Naive thymus-derived CD4-positive, alpha-beta T cell (primary cell): ENCODE measurements around the gene RHCG. TPM values are rescaled to one million over a fixed set of nuclear protein-coding genes. Genes with fewer than 3 reads are reported as not detected.
A peak's percentile ranks its signal among the peaks of the same experiment; 100 is the strongest.

Experiments used
- ATAC-seq: fragments of 150-1000 bp; cut with Tn5 transposase; 2 replicates; pipeline ENCODE4 v1.10.0; 2021; ENCODE audit warnings: mild to moderate bottlenecking, moderate library complexity
- CTCF ChIA-PET: fragments of 350-600 bp; sonication (Branson Sonifier 250); formaldehyde crosslinking; loops from one replicate; lab custom pipeline; 2021; ENCODE audit warnings: antibody characterized with exemption; lab: Charles Lee
- POLR2A ChIA-PET: fragments of 350-600 bp; sonication (Branson Sonifier 250); formaldehyde crosslinking; loops from one replicate; lab custom pipeline; 2021; ENCODE audit warnings: antibody characterized with exemption, inconsistent platforms; lab: Charles Lee
- DNase-seq, 9 donors: peaks; one replicate each; pipeline versions ENCODE4 v3.0.0 to v3.0.0-alpha.2; 2020 to 2022; ENCODE audit warnings: mixed read lengths in 1 of 9
- H3K27ac ChIP-seq: one replicate; pipeline ENCODE4 v1.7.0; 2013; ENCODE audit warnings: mild to moderate bottlenecking, low read depth, low read length, moderate library complexity
- H3K27me3 ChIP-seq, 2 donors: one replicate each; pipeline ENCODE4 v1.7.0; 2013; ENCODE audit warnings: low read length in 2 of 2, mild to moderate bottlenecking in 2 of 2, moderate library complexity in 2 of 2; ENCODE audit not compliant: control insufficient read depth in 2 of 2, insufficient read depth in 2 of 2
- H3K36me3 ChIP-seq, 3 experiments: 1 replicate in 2 of 3; 2 replicates in 1 of 3; pipeline ENCODE4 v1.7.0; 2013; ENCODE audit warnings: low read length in 3 of 3, mild to moderate bottlenecking in 3 of 3, moderate library complexity in 1 of 3; ENCODE audit not compliant: insufficient read depth in 3 of 3, control insufficient read depth in 2 of 3
- H3K4me1 ChIP-seq, 2 donors: one replicate each; pipeline ENCODE4 v1.7.0; 2013; ENCODE audit warnings: low read length in 2 of 2, mild to moderate bottlenecking in 2 of 2, moderate library complexity in 1 of 2; ENCODE audit not compliant: control insufficient read depth in 2 of 2, insufficient read depth in 2 of 2
- H3K4me3 ChIP-seq: 2 replicates; pipeline ENCODE4 v1.7.0; 2013; ENCODE audit warnings: mild to moderate bottlenecking, low read length
- H3K9me3 ChIP-seq, 3 experiments: 1 replicate in 2 of 3; 2 replicates in 1 of 3; pipeline ENCODE4 v1.7.0; 2013; ENCODE audit warnings: low read length in 3 of 3; ENCODE audit not compliant: control insufficient read depth in 2 of 3
- H3K27ac Mint-ChIP-seq, 9 donors: one replicate each; pipeline ENCODE4 v1.8.0; 2020 to 2022; ENCODE audit warnings: mixed read lengths in 9 of 9, mild to moderate bottlenecking in 8 of 9, moderate library complexity in 5 of 9, inconsistent platforms in 2 of 9
- H3K27me3 Mint-ChIP-seq, 5 donors: one replicate each; pipeline ENCODE4 v1.8.0; 2021 to 2022; ENCODE audit warnings: mixed read lengths in 5 of 5, mild to moderate bottlenecking in 1 of 5
- H3K36me3 Mint-ChIP-seq, 5 donors: one replicate each; pipeline ENCODE4 v1.8.0; 2020 to 2022; ENCODE audit warnings: mixed read lengths in 5 of 5, mild to moderate bottlenecking in 3 of 5, inconsistent platforms in 1 of 5
- H3K4me1 Mint-ChIP-seq, 7 donors: one replicate each; pipeline ENCODE4 v1.8.0; 2020 to 2022; ENCODE audit warnings: mixed read lengths in 7 of 7, mild to moderate bottlenecking in 3 of 7, inconsistent platforms in 1 of 7
- H3K4me3 Mint-ChIP-seq, 10 donors: one replicate each; pipeline ENCODE4 v1.8.0; 2020 to 2022; ENCODE audit warnings: mild to moderate bottlenecking in 10 of 10, mixed read lengths in 10 of 10, moderate library complexity in 6 of 10, inconsistent platforms in 2 of 10
- H3K9me3 Mint-ChIP-seq, 11 donors: one replicate each; pipeline ENCODE4 v1.8.0; 2020 to 2022; ENCODE audit warnings: mixed read lengths in 11 of 11, mild to moderate bottlenecking in 4 of 11, inconsistent platforms in 1 of 11, moderate library complexity in 1 of 11
- intact Hi-C, 2 donors: fragments of 100-400 bp; cut with micrococcal nuclease; formaldehyde crosslinking; loops; one replicate each; pipeline ENCODE4 v1.15.1; 2023
- polyA plus RNA-seq, 2 donors: library from polyadenylated mRNA; unstranded; fragments of 300-500 nt; fragmentation: Illumina TruSeq; gene quantifications; one replicate each; pipeline ENCODE4 v1.2.3, GENCODE V29; 2021
- total RNA-seq, 6 experiments: library from RNA in 5 of 6; stranded (reverse) in 5 of 6; gene quantifications; 1 replicate in 5 of 6; 2 replicates in 1 of 6; pipeline ENCODE4 v1.2.3 and lab custom pipeline; 2021 to 2026

Gene RHCG
- total and polyA plus RNA-seq, 7 experiments from 2014 or later = not detected

GRCh38 chr15:89483079-89483478, 13.3 kb downstream of the RHCG start:
- CTCF ChIA-PET = no interaction called here
- Mint-ChIP-seq H3K27me3 (peaks cover 35 to 83% (median 61%) of the 10 kb centered on the region in 5 donors), H3K4me1 (peaks cover 6 to 23% (median 14%) of the 10 kb centered on the region in 7 donors), H3K9me3 (peaks cover 0 to 2% (median 0%) of the 10 kb centered on the region in 11 donors), H3K36me3 (no peaks in the 10 kb centered on the region), H3K27ac (no peak overlapping the region), H3K4me3 (no peak overlapping the region)
- ATAC-seq = no peak
- no peaks in the 10 kb centered on the region for H3K4me1 ChIP-seq
- no peaks in the 10 kb centered on the region for H3K9me3 ChIP-seq
- no peak for DNase-seq
- no peak overlapping the region for H3K4me3 ChIP-seq
- no peaks in the 10 kb centered on the region for H3K36me3 ChIP-seq
- intact Hi-C loops = no loop called here
- H3K27ac ChIP-seq = no peak overlapping the region
- H3K27me3 ChIP-seq = peaks cover 0 to 4% of the 10 kb centered on the region in 2 donors
- POLR2A ChIA-PET = no interaction called here

GRCh38 chr15:89482139-89482538, 14.2 kb downstream of the RHCG start:
- DNase-seq = no peak
- peaks cover 0 to 2% (median 0%) of the 10 kb centered on the region in 11 donors for H3K9me3 Mint-ChIP-seq
- no peak overlapping the region for H3K4me3 Mint-ChIP-seq
- peaks cover 0 to 4% of the 10 kb centered on the region in 2 donors for H3K27me3 ChIP-seq
- intact Hi-C loops = no loop called here
- no peaks in the 10 kb centered on the region for H3K9me3 ChIP-seq
- H3K36me3 Mint-ChIP-seq = no peaks in the 10 kb centered on the region
- no peak overlapping the region for H3K27ac Mint-ChIP-seq
- CTCF ChIA-PET = no interaction called here
- peaks cover 26 to 77% (median 57%) of the 10 kb centered on the region in 5 donors for H3K27me3 Mint-ChIP-seq
- no peaks in the 10 kb centered on the region for H3K36me3 ChIP-seq
- no peak for ATAC-seq
- no peak overlapping the region for H3K27ac ChIP-seq
- H3K4me1 ChIP-seq = no peaks in the 10 kb centered on the region
- H3K4me3 ChIP-seq = no peak overlapping the region
- peaks cover 6 to 20% (median 14%) of the 10 kb centered on the region in 7 donors for H3K4me1 Mint-ChIP-seq
- POLR2A ChIA-PET = no interaction called here

DNA sequence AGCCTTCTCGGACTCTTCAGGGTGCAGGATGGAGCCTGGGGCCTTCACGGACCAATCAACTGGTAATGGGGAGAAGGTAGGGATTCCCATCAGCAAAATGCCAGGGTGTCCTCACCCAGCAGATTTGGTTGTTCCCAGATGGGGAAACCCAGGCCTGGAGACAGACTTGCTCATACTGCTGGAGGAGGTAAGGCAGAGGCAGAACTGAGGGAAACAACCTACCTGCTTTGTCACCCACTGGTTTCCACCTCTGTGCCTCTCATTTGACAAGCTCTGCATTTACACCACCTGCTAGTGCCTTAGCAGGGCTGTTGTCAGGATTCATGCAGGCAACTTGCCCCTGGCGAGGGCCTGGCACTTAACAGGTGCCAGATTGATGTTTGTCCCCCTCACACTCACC, 15.9 kb downstream of the RHCG start:
- CTCF ChIA-PET = no interaction called here

GRCh38 chr15:89479173-89479572, 17.2 kb downstream of the RHCG start:
- Mint-ChIP-seq H3K27me3 (peaks cover 6 to 54% (median 36%) of the 10 kb centered on the region in 5 donors), H3K27ac (no peak overlapping the region), H3K4me1 (peaks cover 0 to 4% (median 0%) of the 10 kb centered on the region in 7 donors), H3K4me3 (no peak overlapping the region), H3K36me3 (no peaks in the 10 kb centered on the region), H3K9me3 (peaks cover 0 to 10% (median 3%) of the 10 kb centered on the region in 11 donors)
- DNase-seq (no peak), ATAC-seq (no peak)
- Histone ChIP-seq H3K4me3 (no peak overlapping the region), H3K36me3 (no peaks in the 10 kb centered on the region), H3K9me3 (peaks cover 0 to 8% (median 0%) of the 10 kb centered on the region in 3 experiments), H3K27ac (no peak overlapping the region), H3K4me1 (no peaks in the 10 kb centered on the region), H3K27me3 (peaks cover 0 to 4% of the 10 kb centered on the region in 2 donors)
- CTCF ChIA-PET = no interaction called here
- intact Hi-C loops = no loop called here
- POLR2A ChIA-PET = no interaction called here

More for the DNA sequence above, 15.9 kb downstream of the RHCG start:
- DNase-seq (no peak), ATAC-seq (no peak)
- Mint-ChIP-seq H3K36me3 (no peaks in the 10 kb centered on the region), H3K9me3 (peaks cover 0 to 2% (median 0%) of the 10 kb centered on the region in 11 donors), H3K27me3 (peaks cover 17 to 66% (median 45%) of the 10 kb centered on the region in 5 donors), H3K4me1 (peaks cover 0 to 7% (median 2%) of the 10 kb centered on the region in 7 donors), H3K4me3 (no peak overlapping the region), H3K27ac (no peak overlapping the region)
- no peak overlapping the region for H3K27ac ChIP-seq
- intact Hi-C loops = no loop called here
- no peaks in the 10 kb centered on the region for H3K9me3 ChIP-seq
- no peak overlapping the region for H3K4me3 ChIP-seq
- H3K4me1 ChIP-seq = no peaks in the 10 kb centered on the region
- H3K27me3 ChIP-seq = peaks cover 0 to 4% of the 10 kb centered on the region in 2 donors
- H3K36me3 ChIP-seq = no peaks in the 10 kb centered on the region
- POLR2A ChIA-PET = no interaction called here

GRCh38 chr15:89477411-89478242, 18.8 kb downstream of the RHCG start:
- POLR2A ChIA-PET = no interaction called here
- peaks cover 3 to 40% (median 26%) of the 10 kb centered on the region in 5 donors for H3K27me3 Mint-ChIP-seq

GRCh38 chr15:89475661-89476060, 20.7 kb downstream of the RHCG start:
- Mint-ChIP-seq H3K4me1 (peaks cover 0 to 8% (median under 1%) of the 10 kb centered on the region in 7 donors), H3K27ac (peak overlapping the region in 1 of 9 donors; percentile 67), H3K9me3 (peaks cover 0 to 15% (median 3%) of the 10 kb centered on the region in 11 donors), H3K4me3 (no peak overlapping the region), H3K27me3 (peaks cover 10 to 27% (median 14%) of the 10 kb centered on the region in 5 donors), H3K36me3 (no peaks in the 10 kb centered on the region)
- DNase-seq (no peak), ATAC-seq (no peak)
- H3K4me1 ChIP-seq = no peaks in the 10 kb centered on the region
- no peak overlapping the region for H3K4me3 ChIP-seq
- H3K36me3 ChIP-seq = no peaks in the 10 kb centered on the region
- peaks cover 0 to 9% of the 10 kb centered on the region in 2 donors for H3K27me3 ChIP-seq
- POLR2A ChIA-PET = no interaction called here
- peaks cover 0 to 8% (median 0%) of the 10 kb centered on the region in 3 experiments for H3K9me3 ChIP-seq
- CTCF ChIA-PET = no interaction called here
- no peak overlapping the region for H3K27ac ChIP-seq
- intact Hi-C loops = no loop called here

More at GRCh38 chr15:89477411-89478242, 18.8 kb downstream of the RHCG start:
- intact Hi-C loops = no loop called here
- Histone ChIP-seq H3K27ac (no peak overlapping the region), H3K4me1 (no peaks in the 10 kb centered on the region), H3K27me3 (peaks cover 0 to 4% of the 10 kb centered on the region in 2 donors), H3K9me3 (peaks cover 0 to 8% (median 0%) of the 10 kb centered on the region in 3 experiments), H3K4me3 (no peak overlapping the region), H3K36me3 (no peaks in the 10 kb centered on the region)
- no peak overlapping the region for H3K4me3 Mint-ChIP-seq
- no peak overlapping the region for H3K27ac Mint-ChIP-seq
- no peak for ATAC-seq
- CTCF ChIA-PET = no interaction called here
- no peaks in the 10 kb centered on the region for H3K36me3 Mint-ChIP-seq
- H3K9me3 Mint-ChIP-seq = peaks cover 0 to 15% (median 4%) of the 10 kb centered on the region in 11 donors
- peaks cover 0 to 11% (median 0%) of the 10 kb centered on the region in 7 donors for H3K4me1 Mint-ChIP-seq
- DNase-seq = no peak
